Medulla oblongata (tissue), 1 donor: ENCODE measurements around the gene IL22RA2.

Experiments
- DNase-seq: peaks from one replicate; pipeline ENCODE4 v3.0.0-alpha.2; 2015; ENCODE audit errors: extremely low spot score

Gene IL22RA2

GRCh38 chr6:137197684-137198645 lies 24.5 kb upstream of the IL22RA2 start:
- no peak for DNase-seq

- no peak for DNase-seq
These were observed 20.0 kb upstream of the IL22RA2 start for GRCh38 chr6:137193256-137194070.

GRCh38 chr6:137192821-137193220 lies 19.4 kb upstream of the IL22RA2 start:
- DNase-seq, result no peak

GRCh38 chr6:137191670-137192069 lies 18.2 kb upstream of the IL22RA2 start:
- DNase-seq, result no peak

GRCh38 chr6:137191236-137191635 lies 17.8 kb upstream of the IL22RA2 start:
- DNase-seq, result no peak

- DNase-seq, result no peak
These were observed 17.2 kb upstream of the IL22RA2 start for GRCh38 chr6:137190583-137191094.

GRCh38 chr6:137188855-137189254 lies 15.4 kb upstream of the IL22RA2 start:
- DNase-seq, result no peak

GRCh38 chr6:137185290-137185689 lies 11.8 kb upstream of the IL22RA2 start:
- no peak for DNase-seq

- DNase-seq, result no peak
These were observed 9.2 kb upstream of the IL22RA2 start for GRCh38 chr6:137182654-137183073.

- DNase-seq, result no peak
These were observed 8.6 kb upstream of the IL22RA2 start for GRCh38 chr6:137181891-137182653.

GRCh38 chr6:137177611-137178010 lies 4.2 kb upstream of the IL22RA2 start:
- DNase-seq, result no peak

GRCh38 chr6:137176729-137177128 lies 3.3 kb upstream of the IL22RA2 start:
- DNase-seq, result no peak

GRCh38 chr6:137175868-137176245 lies 2.4 kb upstream of the IL22RA2 start:
- no peak for DNase-seq

- no peak for DNase-seq
These were observed 1.9 kb upstream of the IL22RA2 start for GRCh38 chr6:137175157-137175867.

- no peak for DNase-seq
These were observed 561 bp downstream of the IL22RA2 start for GRCh38 chr6:137172734-137173431.

- no peak for DNase-seq
These were observed 1.4 kb downstream of the IL22RA2 start for GRCh38 chr6:137171824-137172733.

GRCh38 chr6:137171053-137171374 lies 2.4 kb downstream of the IL22RA2 start:
- no peak for DNase-seq

GRCh38 chr6:137170266-137171052 lies 3.0 kb downstream of the IL22RA2 start:
- no peak for DNase-seq
